Measurements from ENCODE around the gene RCN1. TPM values are rescaled to one million over a fixed set of nuclear protein-coding genes. Genes with fewer than 3 reads are reported as not detected.
"Not testable (repeated sequence)": the region's sequence is repeated elsewhere in the genome, so short reads cannot be mapped to it uniquely, and the experiment has no call there.

RCN1 gene
- 26.6 TPM for total RNA-seq
- long read RNA-seq, transcript RCN1-201 (6 exons, 2,572 nt): major isoform, 86 of 88 reads
- long read RNA-seq, partial matches to known transcripts: 0 of 88 reads
- long read RNA-seq, other reads (novel, unspliced or antisense): 1 of 88 reads

DNA sequence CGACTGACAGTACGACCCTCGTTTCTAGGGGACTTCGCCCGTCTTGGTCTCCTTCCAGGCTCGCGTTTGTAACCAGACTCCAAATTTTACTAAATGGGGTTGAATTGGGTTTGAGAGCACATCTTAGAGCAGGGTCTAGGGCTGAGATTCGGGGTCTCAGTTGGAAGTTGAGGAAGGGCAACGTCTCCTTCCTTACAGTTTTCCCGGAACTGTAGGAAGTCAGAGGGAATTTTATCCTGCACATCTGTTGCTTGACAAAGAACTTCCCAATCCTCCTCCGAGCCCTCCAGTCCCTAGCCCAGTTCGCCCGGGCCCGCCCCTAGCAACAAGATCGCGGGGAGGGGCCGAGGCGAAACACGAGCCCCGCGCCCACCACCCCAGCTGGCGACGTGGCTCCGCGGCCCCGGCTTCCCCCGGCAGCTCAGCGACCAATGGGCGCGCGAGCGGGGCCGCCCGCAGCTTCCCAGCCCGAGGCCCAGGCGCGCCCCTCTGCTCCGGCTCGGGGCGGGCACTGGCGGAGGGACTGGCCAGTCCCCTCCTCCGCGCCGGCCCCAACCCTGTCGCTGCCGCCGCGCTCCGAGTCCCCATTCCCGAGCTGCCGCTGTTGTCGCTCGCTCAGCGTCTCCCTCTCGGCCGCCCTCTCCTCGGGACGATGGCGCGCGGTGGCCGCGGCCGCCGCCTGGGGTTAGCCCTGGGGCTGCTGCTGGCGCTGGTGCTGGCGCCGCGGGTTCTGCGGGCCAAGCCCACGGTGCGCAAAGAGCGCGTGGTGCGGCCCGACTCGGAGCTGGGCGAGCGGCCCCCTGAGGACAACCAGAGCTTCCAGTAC, at the start of gene RCN1:
Gene RCN1 (plus strand): TSS at position 530 of the 826 bp plus-strand sequence. CDS start 123 bp downstream, at position 653.
- peak; percentile 84 for DNase-seq
- peak; percentile 95 for ATAC-seq (ENCODE audit: poor library complexity)
- intact Hi-C loops (cut with DNase I): no loop called here

DNA sequence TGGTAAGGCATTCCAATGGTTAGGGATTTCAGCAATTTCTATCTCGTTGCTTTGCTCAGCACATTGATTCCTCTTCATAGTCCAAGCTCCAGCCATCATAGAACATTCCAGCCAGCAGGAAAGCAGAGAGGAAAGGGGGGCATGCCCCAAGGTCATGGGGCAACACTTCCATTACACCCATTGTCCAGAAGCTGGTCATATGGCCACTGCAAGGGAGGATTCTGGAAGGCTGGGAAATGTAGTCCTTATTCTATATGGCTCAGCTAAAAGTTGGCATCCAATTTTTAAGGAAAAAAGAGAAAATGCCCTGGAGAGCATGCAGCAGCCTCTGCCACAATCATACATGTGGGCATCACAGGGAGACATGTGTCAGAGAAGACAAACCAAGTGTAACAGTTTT, 47.1 kb upstream of the RCN1 start:
- intact Hi-C loops (cut with DNase I): no loop called here
- ATAC-seq (ENCODE audit: poor library complexity) (no peak), DNase-seq (no peak)

DNA sequence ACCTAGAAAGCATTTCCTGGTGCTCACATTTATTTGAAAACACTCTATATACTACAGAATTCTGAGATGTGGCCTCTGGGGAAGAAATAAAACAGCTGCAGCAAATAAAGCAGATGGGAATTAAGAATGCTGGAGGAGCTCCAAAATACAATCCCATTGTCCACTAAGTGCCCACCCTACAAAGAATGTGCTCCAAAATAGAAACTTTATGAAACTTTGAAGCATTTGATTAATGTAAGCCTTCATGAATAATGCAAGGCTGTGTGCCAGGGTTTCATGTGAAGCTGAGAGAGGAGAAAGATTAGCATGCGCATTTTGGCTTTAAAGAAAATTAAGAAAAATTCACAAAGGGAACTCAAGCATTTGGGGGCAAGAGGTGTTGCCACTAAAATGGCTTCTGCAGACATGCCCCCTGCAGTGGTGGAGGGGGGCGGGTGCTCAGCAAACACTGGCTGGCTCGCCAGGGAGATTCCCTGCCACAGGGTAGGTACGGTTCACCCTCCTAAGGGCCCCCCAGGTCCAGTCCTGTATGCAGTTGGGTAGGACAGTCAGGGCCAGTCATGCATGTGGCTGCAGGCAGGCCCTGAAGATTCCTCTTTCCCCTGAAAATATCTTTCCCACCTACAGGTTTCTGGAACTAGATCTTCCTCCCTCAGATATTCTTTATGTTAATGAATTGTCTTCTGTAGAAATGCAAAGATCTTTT, 46.6 kb upstream of the RCN1 start:
- intact Hi-C loops (cut with DNase I): no loop called here
- ATAC-seq (ENCODE audit: poor library complexity): no peak
- no peak for DNase-seq

DNA sequence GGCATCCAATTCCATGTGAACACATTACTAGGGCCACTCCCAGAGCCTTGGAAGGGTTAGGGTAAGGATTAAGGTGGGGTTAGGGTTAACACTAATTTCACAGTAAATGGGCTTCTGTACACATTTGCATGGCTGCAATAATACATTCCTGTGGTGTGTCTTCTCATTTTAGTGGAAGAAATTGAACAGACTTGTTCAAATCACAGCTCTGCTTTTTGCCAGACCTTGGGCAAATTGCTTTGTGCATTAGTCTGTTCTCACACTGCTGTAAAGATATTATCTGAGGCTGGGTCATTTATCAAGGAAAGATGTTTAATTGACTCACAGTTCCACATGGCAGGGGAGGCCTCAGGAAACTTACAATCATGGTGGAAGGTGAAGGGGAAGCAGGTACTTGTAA, 45.4 kb upstream of the RCN1 start:
- intact Hi-C loops (cut with DNase I): no loop called here
- DNase-seq (no peak), ATAC-seq (ENCODE audit: poor library complexity) (no peak)

DNA sequence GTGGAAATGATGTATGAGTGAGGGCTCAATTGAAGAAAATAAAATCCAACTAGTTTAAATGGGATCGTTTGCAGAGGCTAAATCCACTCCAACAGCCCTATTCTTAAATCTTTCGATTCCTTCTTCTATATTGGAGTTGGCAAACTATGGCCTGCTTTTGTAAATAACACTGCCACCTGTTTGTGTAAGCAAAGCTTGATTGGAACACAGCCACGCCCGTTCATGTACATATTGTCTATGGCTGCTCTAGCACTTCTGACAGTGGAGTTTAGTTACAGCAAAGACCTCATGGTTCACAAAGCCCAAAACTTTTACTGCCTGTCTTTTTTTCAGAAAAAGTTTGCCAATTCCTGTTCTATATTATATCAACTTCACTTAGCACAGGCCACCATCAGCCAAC, 40.6 kb upstream of the RCN1 start:
- DNase-seq: no peak
- intact Hi-C loops (cut with DNase I): no loop called here
- ATAC-seq (ENCODE audit: poor library complexity): no peak

DNA sequence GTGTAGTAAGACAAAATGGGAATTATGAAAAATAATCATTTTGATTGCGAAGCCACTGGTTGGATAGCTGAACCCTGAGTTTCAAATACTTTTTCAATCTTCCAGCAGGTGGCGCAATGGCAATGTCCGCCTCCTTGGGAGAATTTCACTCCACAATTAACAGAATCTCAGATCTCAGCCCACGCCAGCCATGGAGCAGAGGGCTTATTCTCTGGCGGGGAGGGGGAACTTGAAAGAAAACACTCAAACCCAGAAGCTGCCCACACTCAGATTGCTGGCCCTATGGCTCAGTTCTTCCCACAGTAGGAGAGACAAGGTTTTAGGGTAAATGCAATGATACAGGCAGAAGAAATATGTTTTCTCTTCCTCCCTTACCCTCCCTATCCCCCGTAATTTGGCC, 38.7 kb upstream of the RCN1 start:
- ATAC-seq (ENCODE audit: poor library complexity) (peak; percentile 46), DNase-seq (peak; percentile 40)
- intact Hi-C loops (cut with DNase I): loop anchor here (1.0 kb wide), 1 partner anchor 121 kb away; no protein-coding TSS in a partner anchor

DNA sequence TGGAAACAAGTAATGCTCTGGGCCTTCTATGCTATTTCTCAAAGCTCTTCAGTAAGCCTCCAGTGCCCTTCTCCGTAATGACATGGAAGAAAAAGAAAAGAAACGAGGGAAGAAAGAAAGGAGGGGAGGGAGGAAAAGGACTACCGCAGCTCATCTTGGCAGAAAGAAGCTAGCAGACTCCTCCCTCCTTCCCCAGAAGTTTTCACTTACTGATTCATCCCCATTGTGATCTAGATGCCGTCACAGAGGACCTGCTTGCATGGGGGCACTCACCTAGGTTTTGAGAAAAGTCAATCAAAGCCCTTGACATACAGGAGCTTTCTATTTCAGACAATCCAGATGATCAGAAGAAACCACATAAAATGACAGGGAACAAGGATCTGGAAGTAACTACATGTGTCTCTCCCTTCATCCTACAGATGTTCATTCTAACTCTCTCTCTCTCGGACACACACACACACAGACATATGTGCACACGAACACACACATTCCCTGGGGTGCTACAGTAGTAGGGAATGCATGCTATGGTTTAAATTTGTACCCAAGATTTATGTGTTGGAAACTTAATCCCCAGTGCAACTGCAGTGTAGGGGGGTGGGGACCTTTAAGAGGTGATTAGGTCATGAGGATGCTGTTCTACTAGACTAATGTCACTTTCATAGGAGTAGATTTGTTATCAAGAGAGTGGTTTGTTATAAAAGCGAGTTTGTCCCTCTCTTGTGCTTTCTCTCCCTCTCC, 37.6 kb upstream of the RCN1 start:
- DNase-seq: no peak
- intact Hi-C loops (cut with DNase I): no loop called here
- ATAC-seq (ENCODE audit: poor library complexity): no peak

DNA sequence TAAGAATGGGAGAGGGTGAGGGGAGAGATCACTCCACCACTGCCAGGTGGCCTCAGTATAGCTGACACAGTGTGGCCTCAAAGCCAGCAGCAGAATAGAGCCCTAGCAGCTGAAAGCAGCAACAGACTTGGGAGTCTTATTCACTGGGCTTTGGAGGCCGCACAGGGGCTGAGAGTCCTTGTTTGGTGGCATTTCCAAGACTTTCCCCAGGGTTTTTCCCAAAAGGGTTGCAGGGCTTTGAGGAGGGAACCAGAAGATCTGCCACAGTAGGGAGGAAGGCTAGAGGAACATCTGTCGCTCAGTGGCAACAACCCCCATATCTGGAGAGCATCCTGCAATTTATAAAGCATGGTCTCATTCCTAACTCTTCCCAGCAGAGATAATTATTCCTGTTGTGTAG, 35.0 kb upstream of the RCN1 start:
- DNase-seq (no peak), ATAC-seq (ENCODE audit: poor library complexity) (no peak)
- intact Hi-C loops (cut with DNase I): no loop called here

DNA sequence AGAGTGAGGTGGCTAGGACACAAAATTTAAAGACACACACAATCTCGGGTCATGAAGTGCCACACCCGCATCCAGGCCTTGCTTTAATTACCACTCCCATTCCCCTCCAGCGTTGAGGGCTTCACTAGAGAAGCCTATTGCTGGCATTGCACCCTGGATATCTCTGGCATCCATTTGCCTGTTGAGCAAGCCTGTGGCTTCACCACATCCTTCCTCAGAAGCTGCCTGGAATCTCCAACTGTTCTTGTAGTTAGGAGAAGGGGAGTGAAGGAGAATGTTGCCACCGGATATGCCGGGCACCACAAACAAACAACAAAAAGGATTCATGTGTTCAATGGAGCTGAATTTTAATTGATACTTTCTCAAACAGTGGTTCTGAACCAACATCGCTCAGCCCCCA, 34.4 kb upstream of the RCN1 start:
- no peak for ATAC-seq (ENCODE audit: poor library complexity)
- intact Hi-C loops (cut with DNase I): no loop called here
- DNase-seq: no peak

DNA sequence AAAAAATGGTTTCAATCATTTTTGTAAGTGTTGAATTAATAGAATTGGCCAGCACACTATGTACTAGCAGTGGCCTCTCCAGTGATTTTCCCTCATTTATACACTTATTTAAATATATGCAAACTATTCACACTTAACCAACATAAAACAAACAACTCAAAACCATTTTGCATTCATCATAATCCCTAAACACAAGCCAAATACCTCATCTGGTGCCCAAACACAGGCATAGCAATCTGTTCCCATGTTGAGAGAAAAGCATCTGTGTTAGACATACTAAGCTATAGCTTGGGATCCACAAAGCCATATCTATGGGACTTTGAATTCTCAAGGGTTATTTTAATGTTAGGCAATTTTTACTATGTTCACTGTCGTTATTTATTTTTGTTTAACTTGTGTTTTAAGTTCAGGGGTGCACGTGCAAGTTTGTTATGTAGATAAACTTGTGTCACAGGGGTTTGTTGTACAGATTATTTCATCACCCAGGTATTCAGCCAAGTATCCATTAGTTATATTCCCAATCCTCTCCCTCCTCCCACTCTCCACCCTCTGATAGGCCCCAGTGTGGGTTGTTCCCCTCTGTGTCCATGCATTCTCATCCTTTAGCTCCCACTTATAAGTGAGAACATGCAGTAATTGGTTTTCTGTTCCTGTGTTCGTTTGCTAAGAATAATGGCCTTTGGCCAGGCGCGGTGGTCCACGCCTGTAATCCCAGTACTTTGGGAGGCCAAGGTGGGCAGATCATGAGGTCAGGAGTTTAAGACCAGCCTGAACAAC, 31.0 kb upstream of the RCN1 start:
- intact Hi-C loops (cut with DNase I): no loop called here
- no peak for DNase-seq
- no peak for ATAC-seq (ENCODE audit: poor library complexity)

DNA sequence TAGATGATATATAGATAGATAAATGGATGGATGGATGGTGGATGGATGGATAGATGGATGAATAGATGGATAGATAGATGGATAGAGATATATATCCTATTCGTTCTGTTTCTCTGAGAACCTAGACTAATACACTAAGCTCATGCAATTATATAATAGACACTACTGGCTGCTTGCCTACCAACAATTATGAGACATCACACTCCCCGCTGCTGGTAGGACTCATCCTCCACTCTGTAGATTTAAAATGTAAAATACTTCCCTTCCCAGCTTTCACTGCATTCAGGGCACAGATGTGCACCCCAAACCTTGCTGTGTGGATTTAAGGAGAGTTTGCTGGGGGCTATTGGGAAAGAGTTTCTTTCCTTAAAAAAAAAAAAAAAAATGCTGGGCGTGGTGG, 28.3 kb upstream of the RCN1 start:
- DNase-seq (no peak), ATAC-seq (ENCODE audit: poor library complexity) (no peak)
- intact Hi-C loops (cut with DNase I): no loop called here

DNA sequence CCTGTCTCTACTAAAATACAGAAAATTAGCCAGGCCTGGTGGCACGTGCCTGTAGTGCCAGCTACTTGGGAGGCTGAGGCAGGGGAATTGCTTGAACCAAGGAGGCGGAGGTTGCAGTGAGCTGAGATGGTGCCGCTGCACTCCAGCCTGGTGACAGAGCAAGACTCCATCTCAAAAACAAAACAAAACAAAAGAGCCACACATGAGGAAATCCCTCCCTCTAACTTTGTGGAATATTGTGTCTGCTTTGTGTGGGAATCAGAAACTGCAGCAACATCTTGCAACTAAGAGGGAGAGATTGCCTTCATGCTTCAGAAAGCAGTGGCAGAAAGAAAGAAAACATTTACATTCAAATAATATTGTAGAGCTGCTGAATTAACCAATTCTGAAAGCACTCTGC, 27.8 kb upstream of the RCN1 start:
- DNase-seq; intact Hi-C loops (cut with DNase I); ATAC-seq (ENCODE audit: poor library complexity): not testable (repeated sequence)

DNA sequence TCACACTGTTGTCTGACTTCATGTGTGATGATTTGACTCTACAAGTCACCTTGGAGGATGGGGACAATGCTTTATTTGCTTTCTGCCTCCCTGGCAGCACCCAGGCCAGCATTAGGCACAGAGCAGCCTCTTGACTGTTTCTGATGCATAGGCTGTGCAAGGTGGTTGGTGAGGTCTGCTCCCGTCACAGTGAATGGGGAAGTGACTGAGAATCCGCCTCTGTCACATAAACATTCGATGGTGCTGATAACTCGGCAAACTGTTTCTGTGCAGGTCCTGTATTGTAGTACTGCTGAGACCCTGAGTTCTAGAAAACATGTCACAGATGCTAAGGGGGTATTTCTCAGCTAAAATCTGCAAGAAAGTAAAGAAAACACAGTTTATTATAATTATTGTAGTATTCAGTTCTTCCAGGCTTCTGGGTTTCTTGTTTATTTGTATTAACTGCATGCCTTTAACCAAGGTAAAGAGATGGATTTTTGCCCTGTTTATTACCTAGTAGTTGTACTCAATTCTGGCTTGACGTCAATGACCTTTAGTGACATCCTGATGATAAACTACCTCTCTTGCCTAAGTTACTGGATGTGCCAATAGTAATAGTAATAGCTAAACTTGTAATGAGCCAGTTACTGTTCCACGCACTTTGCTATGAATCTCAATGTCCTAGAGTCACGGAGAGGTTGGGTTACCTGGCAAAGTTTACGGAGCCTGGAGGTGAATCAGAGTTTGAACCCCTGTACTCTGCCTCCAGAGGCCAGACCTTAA, 24.8 kb upstream of the RCN1 start:
- intact Hi-C loops (cut with DNase I): no loop called here
- ATAC-seq (ENCODE audit: poor library complexity) (no peak), DNase-seq (no peak)

DNA sequence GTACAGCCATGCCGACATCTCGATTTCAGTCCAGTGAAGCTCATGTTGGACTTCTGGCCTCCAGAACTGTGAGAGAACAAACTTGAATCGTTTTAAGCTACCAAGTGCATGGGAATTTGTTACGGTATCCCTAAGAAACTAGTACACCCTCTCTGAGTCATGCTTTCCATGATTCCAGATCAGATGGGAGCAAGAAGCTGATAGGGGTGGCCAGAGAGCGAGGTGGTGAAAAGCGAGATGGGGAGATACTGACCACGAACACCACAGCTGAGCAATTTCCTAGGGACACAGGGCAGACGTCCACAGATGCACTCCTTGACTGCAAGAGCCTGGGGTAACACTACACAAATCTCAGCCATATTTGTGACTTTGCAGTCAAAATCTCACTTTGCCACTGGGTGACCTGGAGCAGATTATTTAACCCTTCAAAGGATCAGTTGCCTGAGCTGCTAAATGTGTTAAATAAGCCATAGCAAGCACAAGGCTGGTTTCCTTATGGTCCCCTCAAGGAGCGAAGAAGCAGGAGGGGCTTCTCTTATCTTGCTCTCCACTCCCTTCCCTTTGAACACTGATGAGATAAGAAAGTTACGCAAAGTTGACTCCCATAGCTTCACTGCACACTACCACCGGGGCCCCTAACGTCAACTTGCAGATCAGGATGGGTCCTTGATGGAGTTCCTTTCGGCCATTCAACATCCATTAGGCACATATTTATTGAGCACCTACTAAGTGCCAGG, 22.6 kb upstream of the RCN1 start:
- DNase-seq: no peak
- no peak for ATAC-seq (ENCODE audit: poor library complexity)
- intact Hi-C loops (cut with DNase I): no loop called here

DNA sequence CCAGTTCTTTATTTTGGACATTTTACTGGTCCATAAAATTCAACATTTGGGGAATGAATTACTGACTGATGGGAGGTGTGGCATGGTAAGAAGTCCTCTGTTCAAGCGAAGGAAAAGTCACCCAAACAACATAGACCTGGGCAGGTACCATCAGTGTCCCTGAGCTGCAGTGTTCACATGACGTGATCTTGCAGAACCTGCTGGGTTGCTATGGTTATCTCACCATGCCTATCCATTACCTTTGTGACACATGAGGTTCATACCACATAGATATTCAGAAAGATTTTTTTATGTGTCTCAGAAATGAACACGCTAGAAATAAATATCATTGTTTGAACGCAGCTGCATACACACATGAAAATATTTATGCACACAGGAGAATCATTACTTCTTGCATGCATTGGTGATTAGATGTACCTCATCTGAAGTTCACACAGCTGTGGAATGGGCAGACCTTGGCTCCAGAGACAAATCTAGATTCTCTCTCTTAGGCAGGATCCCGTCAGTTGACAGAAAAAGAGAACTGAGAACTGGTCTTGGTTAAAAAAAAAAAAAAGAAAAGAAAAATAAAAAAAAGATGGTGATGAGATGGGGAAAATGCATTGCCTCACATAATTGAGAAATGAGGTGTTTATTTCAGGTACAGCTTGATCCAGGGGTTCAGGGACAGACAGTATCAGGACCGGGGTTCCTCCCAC, 21.4 kb upstream of the RCN1 start:
- DNase-seq (no peak), ATAC-seq (ENCODE audit: poor library complexity) (no peak)
- intact Hi-C loops (cut with DNase I): no loop called here

DNA sequence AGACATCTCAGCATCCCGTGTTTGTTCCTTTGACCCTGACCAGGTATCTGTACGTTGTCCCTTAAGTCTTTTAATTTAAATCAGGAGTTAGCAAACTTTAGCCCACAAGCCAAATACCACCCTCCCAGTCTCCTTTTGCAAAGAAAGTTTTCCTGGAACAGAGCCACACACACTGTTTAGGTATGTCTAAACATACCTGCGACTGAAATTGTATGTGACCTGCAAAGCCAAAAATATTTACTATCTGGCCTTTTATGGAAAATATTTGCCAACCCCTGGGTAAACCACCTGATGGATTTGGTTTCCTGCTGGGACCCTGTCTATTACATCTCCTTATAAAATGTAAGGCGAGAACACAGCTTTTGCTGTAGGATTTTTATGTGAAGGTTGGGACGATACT, 20.2 kb upstream of the RCN1 start:
- DNase-seq (no peak), ATAC-seq (ENCODE audit: poor library complexity) (no peak)
- intact Hi-C loops (cut with DNase I): no loop called here

DNA sequence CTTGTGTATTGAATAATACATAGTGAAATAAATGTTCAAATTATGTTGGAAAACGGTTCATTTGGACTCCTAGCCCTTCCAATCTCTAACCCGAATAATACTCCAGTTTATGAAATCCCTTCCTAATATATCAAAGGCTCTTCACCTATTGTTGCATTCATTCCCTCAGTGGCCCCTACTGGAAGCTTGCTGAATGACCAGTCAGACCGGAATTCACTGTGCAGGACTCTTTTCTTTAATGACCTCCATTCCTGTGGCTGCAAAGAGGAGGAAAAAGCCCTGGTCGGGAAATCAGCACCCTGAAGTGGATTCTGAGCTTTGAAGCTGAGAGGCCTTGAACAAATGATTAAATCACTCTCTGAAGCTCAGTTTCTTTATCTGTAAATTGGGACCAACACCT, 19.1 kb upstream of the RCN1 start:
- intact Hi-C loops (cut with DNase I): no loop called here
- DNase-seq: no peak
- ATAC-seq (ENCODE audit: poor library complexity): no peak

Measured in Right ventricle myocardium superior (tissue), 1 donor.